ENCODE results near the gene LSM5.

GRCh38 chr7:32481176-32481575, 9.0 kb downstream of the LSM5 start:
- TF ChIP-seq CTCF (IDR thresholded peaks at IDR 0.05) (no peak), POLR2AphosphoS5 (IDR thresholded peaks at IDR 0.05) (no peak), POLR2A (IDR thresholded peaks at IDR 0.05) (no peak)
